Stimulated activated CD4-positive, alpha-beta T cell treated with anti-CD3 and anti-CD28 coated beads, Interleukin-4, amount 100 ng/mL, for 1 hour (primary cell): ENCODE data around the gene RDX.
"Not testable (repeated sequence)": the region's sequence is repeated elsewhere in the genome, so short reads cannot be mapped to it uniquely, and the experiment has no call there.

ENCODE experiments used
- DNase-seq: peaks from one replicate; pipeline ENCODE4 v3.0.0-alpha.2; 2020

Gene RDX

DNA sequence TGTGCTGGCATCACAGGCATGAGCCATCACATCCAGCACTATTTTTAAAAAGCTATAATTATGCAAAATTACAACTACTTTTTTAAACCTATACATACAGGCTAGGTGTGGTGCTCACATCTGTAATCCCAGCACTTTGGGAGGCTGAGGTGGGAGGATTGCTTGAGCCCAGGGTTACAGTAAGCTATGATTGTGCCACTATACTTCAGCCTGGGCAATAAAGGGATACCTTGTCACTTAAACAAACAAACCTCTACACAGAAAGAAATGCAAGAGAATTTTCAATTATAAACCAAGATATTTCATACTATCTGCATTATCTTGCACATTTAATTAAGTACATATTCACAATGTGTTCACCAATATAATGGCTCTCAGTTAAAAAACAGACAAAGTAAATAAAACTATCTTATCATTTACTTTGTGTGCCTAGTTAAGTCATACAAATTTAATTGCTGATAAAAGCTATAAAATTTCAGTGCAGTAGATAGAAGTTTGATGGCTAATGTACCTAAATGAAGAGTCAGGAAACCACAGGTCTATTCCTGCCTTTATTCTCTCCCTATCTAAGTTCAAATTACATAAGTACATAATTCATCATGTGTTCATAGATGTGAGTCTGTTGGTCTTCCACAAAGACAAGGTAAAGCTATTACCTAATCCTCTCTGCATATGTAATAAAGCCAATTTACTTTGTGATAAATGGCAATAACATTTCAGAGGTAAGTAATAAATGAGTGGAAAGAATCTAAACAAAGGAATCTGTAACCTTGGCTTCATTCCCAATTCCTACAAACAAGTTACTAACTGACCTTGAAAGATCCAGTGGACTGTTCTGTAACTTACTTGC is 9.0 kb upstream of the RDX start:
- DNase-seq: no peak

DNA sequence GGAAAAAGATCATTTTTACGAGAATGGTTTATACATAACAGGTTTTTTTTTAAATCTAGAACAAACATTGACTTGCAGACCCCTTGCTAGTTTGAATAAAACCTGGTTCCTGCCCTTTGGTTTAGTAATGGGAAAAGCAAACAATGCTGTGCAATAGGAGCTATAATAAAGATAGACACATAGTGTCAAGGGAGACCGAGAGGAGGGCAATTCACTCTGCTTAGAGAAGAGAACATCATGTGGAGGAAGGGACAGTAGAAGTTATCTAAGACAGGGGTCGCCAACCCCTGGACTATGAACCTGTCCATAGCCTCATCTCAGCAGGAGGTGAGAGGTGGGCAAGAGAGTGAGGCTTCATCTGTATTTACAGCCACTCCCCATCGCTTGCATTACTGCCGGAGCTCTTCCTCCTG is 7.0 kb upstream of the RDX start:
- no peak for DNase-seq

DNA sequence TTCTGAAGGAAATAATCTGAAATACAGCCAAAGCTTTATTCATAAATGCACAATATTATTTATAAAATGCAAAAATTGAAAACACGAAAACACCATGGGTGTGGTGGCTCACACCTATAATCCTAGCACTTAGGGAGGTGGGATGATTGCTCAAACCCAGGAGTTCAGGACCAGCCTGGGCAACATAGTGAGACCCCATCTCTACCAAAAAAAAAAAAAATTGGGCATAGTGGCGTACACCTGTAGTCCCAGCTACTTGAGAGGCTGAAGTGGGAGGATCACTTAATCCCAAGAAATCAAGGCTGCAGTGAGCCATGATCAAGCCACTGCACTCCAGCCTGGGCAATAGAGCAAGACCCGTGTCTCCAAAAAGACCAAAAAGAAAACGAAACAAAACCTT is 5.2 kb upstream of the RDX start:
- DNase-seq: no peak

GRCh38 chr11:110301032-110301431 is 4.6 kb upstream of the RDX start:
- no peak for DNase-seq

DNA sequence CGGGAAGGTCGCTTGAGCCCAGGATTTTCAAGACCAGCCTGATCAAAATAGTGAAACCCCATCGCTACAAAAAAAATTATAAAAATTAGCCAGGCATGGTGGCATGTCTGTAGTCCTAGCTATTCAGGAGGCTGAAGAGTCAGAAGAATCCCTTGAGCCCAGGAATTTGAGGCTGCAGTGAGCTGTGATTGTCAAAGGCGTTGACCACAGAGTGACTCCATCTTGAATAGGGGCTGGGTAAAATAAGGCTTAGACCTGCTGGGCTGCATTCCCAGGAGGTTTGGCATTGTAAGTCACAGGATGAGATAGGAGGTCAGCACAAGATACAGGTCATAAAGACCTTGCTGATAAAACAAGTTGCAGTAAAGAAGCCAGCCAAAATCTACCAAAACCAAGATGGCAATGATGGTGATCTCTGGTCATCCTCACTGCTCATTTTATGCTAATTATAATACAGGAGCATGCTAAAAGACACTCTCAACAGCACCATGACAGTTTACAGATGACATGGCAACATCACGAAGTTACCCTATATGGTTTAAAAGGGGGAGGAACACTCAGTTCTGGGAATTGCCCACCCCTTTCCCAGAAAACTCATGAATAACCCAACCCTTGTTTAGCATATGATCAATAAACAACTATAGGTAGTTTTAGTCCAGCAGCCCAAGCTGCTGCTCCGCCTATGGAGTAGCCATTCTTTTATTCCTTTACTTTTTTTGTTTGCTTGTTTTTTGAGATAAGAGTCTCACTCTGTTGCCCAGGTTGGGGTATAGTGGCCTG is 2.8 kb upstream of the RDX start:
- no peak for DNase-seq

GRCh38 chr11:110298301-110298765 is 1.9 kb upstream of the RDX start:
- no peak for DNase-seq

GRCh38 chr11:110297726-110298300 is 1.4 kb upstream of the RDX start:
- DNase-seq: no peak

- DNase-seq: no peak
Measured at GRCh38 chr11:110297076-110297725, 787 bp upstream of the RDX start.

DNA sequence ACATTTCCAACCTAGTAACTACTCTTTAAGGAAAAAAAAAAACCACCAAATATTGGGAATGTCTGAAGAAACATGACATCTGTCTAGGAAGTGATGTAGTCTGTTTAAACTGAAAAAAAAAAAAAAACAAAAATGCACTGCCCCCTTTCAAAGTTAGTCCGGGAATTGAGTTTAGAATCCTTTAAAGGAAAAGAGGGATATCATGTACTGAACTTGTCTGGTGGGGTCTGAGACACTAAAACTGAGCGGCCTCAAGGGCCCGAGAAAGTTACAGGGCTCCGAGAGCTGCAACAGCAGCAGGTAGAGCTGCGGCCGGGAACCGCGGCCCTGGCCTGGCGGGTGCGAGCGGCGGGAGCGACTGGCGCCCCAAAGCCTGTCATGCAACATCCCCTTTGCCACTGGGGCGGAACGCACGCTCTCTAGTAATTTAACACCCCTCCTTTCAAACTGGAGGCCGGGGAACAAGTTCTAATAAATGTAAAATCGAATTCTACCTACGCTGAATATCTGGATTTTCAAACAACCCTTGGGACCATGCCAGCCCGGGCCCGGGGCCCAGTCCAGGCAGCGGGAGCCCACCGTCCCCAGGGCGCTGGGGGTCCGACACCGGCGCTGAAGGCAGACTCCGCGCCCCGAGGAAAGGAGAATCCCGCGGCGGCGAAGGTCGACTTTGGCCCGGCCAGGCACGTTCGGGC is 736 bp downstream of the RDX start:
- peak; percentile 53 for DNase-seq

DNA sequence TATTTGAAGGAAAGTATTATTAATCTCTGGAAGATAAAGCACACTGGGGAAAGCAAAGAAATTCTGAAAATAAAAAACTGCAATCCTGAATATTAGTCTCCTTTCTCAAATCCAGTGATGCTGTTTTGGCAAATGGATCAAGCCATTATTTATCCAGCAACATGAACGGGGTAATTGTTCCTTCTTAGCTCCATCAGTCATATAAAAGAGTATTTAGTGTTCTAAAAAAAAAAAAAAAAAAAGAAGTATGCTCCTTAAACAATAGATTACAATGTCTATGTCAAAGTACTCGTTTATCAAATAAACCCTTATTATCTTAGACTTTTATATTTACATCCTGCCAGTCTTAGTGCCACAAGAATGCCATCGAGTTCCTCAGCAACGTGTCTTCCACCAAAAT is 1.3 kb downstream of the RDX start:
- no peak for DNase-seq

DNA sequence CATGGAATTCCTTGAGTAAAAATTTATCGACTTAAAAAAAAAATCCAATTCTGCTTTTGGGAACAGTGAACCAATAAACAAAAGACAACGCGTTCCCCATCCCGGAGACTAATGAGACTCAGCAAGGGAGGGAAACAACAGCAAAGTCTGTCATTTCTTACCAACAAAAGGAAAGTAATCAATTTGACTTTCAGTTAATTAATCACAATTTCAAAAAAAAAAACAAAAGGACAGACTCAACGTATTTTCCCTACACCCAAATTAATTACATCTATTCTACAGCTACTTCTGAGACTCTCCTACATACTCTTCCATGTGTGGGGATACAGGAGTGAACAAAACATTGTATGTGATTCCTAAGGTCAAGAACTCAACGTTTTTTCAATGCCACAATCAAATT is 1.9 kb downstream of the RDX start:
- DNase-seq: no peak

DNA sequence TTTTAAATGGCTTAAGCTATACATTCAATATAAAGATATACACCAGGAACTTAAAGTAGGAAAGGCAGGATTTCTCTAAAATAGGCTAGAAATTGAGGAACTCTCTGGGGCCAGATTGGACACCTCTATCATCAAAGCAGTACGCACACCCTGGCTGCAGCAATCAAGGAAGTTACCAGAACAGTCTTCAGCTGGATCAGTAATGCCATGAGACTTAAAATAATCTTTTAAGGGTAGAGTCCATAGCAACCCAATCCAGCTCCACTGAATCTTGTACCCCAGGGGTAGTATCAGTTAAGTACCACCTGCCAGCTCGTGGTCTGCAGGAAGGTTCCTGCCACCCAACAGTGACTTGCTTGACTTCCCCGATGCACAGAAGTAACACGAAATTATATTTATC is 3.0 kb downstream of the RDX start:
- DNase-seq: no peak

DNA sequence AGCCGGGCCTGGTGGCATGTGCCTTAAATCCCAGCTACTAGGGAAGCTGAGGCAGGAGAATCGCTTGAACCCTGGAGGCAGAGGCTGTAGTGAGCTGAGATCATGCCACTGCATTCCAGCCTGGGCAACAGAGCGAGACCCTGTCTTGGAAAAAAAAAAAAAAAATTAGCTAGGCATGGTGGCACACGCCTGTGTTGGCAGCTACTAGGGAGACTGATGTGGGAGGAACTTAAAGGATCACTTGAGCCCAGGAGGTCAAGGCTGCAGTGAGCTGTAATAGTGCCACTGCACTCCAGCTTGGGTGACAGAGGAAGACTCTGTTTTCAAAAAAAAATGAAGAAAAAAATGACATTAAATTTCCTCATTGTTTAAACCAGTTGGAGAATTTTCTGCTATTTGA is 4.3 kb downstream of the RDX start:
- not testable (repeated sequence) for DNase-seq

- DNase-seq: no peak
Measured at GRCh38 chr11:110290591-110291334, 5.7 kb downstream of the RDX start.

GRCh38 chr11:110289472-110289871 is 6.9 kb downstream of the RDX start:
- no peak for DNase-seq

DNA sequence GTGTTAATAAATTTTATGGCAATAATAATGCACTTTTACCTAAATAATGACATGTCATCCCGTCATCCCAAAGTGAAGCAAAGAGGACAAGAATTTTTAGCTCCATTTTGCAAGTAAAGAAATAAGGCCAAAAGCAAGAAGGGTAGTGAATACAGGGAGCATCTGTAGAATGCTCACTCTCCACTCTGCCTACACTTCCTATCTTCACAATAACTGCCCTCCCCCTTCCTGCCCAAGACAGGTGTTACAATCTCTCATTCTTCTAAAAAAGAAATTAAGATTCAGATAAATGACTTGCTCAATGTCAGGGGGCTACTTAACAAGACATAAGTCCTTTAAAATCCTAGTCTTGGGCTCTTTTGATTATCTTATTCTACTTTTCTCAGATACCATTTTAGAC is 8.9 kb downstream of the RDX start:
- no peak for DNase-seq

DNA sequence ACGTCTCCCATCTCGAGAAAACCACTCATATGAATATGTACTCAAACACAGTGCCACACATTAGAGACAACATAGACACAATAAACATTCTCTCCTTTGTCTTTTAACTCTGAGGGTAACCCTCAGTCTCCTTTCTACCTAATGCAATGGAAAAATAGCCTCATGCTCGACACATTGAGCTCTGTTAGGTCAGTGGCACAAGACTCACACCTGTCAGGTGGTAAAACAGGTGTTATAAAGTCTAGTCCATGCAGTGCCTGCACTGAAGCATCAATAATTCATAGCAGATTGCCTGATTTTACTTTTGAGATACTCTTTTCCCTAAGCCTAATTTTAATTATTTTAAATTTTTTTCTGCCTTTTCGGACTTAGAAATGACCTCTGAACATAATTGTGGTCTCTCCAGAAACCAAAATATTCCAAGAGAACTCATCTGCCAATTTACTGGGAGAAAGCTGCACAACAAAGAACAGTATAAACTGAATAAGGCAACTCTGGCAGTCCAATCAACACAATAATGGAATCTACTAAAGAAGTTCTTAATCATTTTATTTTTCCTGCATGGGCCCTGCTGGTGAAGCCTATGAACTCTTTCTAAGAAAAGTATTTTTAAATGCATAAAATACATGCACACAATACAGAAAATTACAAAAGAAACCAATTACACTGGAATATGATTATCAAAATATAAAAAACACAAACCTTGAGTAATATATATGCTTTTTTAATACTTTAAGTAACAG is 9.9 kb downstream of the RDX start:
- DNase-seq: no peak

DNA sequence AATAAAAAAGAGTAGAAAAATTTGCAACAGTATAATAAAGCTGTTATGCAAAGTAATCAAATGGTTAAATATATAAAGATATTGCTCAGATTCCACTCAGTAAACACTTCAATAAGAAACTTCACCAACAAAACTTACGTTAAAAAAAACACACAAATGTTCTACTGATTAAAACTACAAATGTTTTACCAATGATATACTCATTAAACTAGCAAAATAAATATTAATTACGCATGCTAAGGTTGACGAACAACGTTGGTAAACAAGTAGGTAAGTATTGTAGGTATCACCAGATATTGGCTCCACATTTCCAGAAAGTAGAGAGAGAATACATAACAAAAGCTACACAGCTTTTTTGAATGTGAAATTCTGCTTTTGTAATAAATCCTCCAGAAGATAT is 12.6 kb downstream of the RDX start:
- DNase-seq: no peak

DNA sequence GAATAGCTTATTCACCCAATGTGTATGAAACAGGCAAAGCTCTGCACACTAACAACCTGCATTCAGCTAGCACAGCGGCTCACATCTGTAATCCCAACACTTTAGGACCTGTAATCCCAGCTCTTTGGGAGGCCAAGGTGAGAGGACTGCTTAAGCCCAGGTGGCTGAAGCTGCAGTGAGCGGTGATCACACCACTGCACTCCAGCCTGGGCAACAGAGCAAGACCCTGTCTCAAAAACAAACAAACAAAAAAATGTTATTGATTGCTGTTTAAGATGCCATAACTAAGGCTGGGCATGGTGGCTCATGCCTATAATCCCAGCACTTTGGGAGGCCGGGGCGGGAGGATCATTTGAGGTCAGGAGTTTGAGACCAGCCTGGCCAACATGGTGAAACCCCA is 15.8 kb downstream of the RDX start:
- not testable (repeated sequence) for DNase-seq

DNA sequence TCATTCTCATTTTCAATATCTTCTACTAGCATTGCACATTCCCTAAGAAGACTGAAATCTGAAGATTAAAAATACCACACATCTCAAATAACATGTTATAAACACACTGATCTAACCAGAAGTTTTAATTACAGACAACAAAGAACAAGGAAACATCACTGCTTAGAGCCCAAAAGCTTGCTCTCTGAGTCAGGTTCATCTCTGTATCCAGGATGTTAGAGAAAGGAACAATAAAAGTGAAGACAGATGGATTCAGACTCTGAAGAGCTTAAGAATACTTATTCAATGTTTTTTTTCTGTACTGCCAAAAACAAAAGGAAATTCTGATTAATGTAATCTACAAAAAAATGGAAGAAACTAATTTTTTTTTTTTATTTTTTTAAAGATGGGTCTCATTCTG is 16.5 kb downstream of the RDX start:
- no peak for DNase-seq

- no peak for DNase-seq
Measured at GRCh38 chr11:110272919-110273318, 23.5 kb downstream of the RDX start.
